Osteocyte (in vitro differentiated cells): ENCODE data around the gene TBX15. TPM values are rescaled to one million over a fixed set of nuclear protein-coding genes. Genes with fewer than 3 reads are reported as not detected.

Experiments
- DNase-seq: peaks from one replicate; pipeline ENCODE4 v3.0.0; 2021; ENCODE audit warnings: mixed read lengths; ENCODE audit not compliant: unreplicated experiment; ENCODE audit errors: extremely low spot score
- H3K27ac Mint-ChIP-seq: one replicate; pipeline ENCODE4 v1.8.0; 2021; ENCODE audit warnings: mild to moderate bottlenecking, mixed read lengths; ENCODE audit not compliant: unreplicated experiment
- H3K27me3 Mint-ChIP-seq: one replicate; pipeline ENCODE4 v1.8.0; 2021; ENCODE audit warnings: mixed read lengths; ENCODE audit not compliant: unreplicated experiment
- H3K36me3 Mint-ChIP-seq: one replicate; pipeline ENCODE4 v1.8.0; 2021; ENCODE audit warnings: mixed read lengths; ENCODE audit not compliant: unreplicated experiment
- H3K4me1 Mint-ChIP-seq: one replicate; pipeline ENCODE4 v1.8.0; 2021; ENCODE audit warnings: mixed read lengths; ENCODE audit not compliant: unreplicated experiment
- H3K4me3 Mint-ChIP-seq: one replicate; pipeline ENCODE4 v1.8.0; 2021; ENCODE audit warnings: mild to moderate bottlenecking, moderate library complexity, mixed read lengths; ENCODE audit not compliant: unreplicated experiment
- H3K9me3 Mint-ChIP-seq: one replicate; pipeline ENCODE4 v1.8.0; 2021; ENCODE audit warnings: mixed read lengths; ENCODE audit not compliant: unreplicated experiment
- CTCF ChIP-seq: fragments of 200-600 bp; sonication (generic); IDR thresholded peaks from 2 replicates; pipeline ENCODE4 v1.5.0; 2021; ENCODE audit warnings: antibody characterized with exemption, mild to moderate bottlenecking, moderate library complexity
- total RNA-seq: library from RNA; stranded (reverse); gene quantifications from 2 replicates; pipeline ENCODE4 v1.2.1, GENCODE V29; 2021

Gene TBX15
- total RNA-seq, 1 donor from 2014 or later = 4.3 TPM

- Mint-ChIP-seq H3K27ac (peak overlapping the region; percentile 79), H3K27me3 (peaks cover 81% of the 10 kb centered on the region), H3K36me3 (peaks cover 10% of the 10 kb centered on the region), H3K4me3 (peak overlapping the region; percentile 86), H3K9me3 (no peaks in the 10 kb centered on the region), H3K4me1 (peaks cover 41% of the 10 kb centered on the region)
- no peak for TF ChIP-seq CTCF
- DNase-seq = no peak
Measured at GRCh38 chr1:118984722-118985639, 3.2 kb downstream of the TBX15 start.

- peaks cover 10% of the 10 kb centered on the region for H3K36me3 Mint-ChIP-seq
- H3K4me1 Mint-ChIP-seq = peaks cover 45% of the 10 kb centered on the region
- no peak for TF ChIP-seq CTCF
- DNase-seq = no peak
- no peaks in the 10 kb centered on the region for H3K9me3 Mint-ChIP-seq
- H3K27me3 Mint-ChIP-seq = peaks cover 79% of the 10 kb centered on the region
- peak overlapping the region; percentile 79 for H3K27ac Mint-ChIP-seq
- peak overlapping the region; percentile 52 for H3K4me3 Mint-ChIP-seq
Measured at GRCh38 chr1:118984086-118984721, 3.9 kb downstream of the TBX15 start.

- Mint-ChIP-seq H3K4me1 (peaks cover 44% of the 10 kb centered on the region), H3K9me3 (no peaks in the 10 kb centered on the region), H3K4me3 (no peak overlapping the region), H3K36me3 (peaks cover 10% of the 10 kb centered on the region), H3K27me3 (peaks cover 79% of the 10 kb centered on the region), H3K27ac (no peak overlapping the region)
- TF ChIP-seq CTCF = no peak
- DNase-seq = no peak
Measured at GRCh38 chr1:118983558-118984041, 4.5 kb downstream of the TBX15 start.

- peaks cover 39% of the 10 kb centered on the region for H3K4me1 Mint-ChIP-seq
- no peak for DNase-seq
Measured at GRCh38 chr1:118982821-118983557, 5.2 kb downstream of the TBX15 start.

More at GRCh38 chr1:118982821-118983557, 5.2 kb downstream of the TBX15 start:
- TF ChIP-seq CTCF = no peak
- H3K27me3 Mint-ChIP-seq = peaks cover 79% of the 10 kb centered on the region
- H3K4me3 Mint-ChIP-seq = no peak overlapping the region
- H3K9me3 Mint-ChIP-seq = no peaks in the 10 kb centered on the region
- peaks cover 10% of the 10 kb centered on the region for H3K36me3 Mint-ChIP-seq
- H3K27ac Mint-ChIP-seq = no peak overlapping the region
